GM12874 (cell line): ENCODE results near the gene INTS15.

Experiments
- TF ChIP-seq, protein P1 (sequence below): IDR thresholded peaks from 2 replicates; pipeline ENCODE4 v1.5.1; 2011; ENCODE audit warnings: low read depth, mild to moderate bottlenecking, control low read depth, low read length, moderate library complexity; ENCODE audit not compliant: insufficient read depth

INTS15 gene

DNA sequence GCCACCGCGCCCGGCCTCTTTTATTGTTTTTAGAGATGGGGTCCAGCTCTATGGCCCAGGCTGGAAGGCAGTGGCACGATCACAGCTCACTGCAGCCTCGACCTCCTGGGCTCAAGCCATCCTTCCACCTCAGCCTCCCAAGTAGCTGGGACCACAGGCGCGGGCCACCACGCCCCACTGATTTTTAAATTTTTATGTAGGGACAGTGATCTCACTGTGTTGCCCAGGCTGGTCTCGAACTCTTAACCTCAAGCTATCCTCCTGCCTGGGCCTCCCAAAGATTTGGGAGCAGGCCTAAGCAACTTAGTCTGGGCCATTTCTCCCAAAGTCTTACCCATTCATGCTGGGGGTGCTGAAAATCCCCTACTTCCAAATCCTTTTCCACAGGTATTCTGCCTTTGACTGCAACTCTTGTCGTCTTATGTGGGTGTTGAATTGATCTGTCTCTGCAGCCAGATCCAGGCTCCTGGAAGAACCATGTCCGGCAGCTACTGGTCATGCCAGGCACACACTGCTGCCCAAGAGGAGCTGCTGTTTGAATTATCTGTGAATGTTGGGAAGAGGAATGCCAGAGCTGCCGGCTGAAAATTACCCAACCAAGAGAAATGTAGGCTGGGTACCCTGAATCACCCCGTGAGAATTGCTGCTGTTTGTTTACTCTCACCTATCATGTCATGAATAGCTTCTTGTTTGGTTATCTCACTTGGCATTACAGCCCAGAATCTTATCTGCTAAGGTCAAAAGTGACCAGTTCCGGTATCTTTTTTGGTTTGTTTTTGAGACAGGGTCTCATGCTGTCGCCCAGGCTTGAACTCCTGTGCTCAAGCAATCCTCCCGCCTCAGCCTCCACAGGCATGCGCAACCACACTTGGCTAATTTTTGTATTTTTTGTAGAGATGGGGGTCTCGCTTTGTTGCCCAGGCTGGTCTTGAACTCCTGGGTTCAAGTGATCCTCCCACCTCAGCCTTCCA lies 11.4 kb upstream of the INTS15 start:
- TF ChIP-seq, protein P1, sequence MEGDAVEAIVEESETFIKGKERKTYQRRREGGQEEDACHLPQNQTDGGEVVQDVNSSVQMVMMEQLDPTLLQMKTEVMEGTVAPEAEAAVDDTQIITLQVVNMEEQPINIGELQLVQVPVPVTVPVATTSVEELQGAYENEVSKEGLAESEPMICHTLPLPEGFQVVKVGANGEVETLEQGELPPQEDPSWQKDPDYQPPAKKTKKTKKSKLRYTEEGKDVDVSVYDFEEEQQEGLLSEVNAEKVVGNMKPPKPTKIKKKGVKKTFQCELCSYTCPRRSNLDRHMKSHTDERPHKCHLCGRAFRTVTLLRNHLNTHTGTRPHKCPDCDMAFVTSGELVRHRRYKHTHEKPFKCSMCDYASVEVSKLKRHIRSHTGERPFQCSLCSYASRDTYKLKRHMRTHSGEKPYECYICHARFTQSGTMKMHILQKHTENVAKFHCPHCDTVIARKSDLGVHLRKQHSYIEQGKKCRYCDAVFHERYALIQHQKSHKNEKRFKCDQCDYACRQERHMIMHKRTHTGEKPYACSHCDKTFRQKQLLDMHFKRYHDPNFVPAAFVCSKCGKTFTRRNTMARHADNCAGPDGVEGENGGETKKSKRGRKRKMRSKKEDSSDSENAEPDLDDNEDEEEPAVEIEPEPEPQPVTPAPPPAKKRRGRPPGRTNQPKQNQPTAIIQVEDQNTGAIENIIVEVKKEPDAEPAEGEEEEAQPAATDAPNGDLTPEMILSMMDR: no peak

DNA sequence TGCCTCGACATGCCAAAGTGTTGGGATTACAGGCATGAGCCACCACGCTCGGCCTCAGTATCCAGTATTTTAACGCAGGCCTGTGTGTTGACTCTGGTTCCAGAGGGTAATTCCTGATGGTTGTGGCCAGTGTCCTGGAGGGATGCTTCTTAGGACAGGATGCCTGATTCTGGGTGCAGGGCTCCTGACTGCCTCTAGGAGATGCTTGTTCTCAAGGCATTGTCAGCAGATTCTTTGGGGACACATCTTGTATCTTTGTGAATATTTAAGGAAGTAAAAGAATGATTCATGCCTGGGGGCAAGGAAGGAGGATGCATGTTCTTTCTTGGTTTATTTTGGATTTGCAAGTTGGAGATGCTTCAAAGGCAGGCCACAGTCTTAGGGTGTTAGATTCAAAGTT lies 10.4 kb upstream of the INTS15 start:
- TF ChIP-seq, protein P1: no peak

DNA sequence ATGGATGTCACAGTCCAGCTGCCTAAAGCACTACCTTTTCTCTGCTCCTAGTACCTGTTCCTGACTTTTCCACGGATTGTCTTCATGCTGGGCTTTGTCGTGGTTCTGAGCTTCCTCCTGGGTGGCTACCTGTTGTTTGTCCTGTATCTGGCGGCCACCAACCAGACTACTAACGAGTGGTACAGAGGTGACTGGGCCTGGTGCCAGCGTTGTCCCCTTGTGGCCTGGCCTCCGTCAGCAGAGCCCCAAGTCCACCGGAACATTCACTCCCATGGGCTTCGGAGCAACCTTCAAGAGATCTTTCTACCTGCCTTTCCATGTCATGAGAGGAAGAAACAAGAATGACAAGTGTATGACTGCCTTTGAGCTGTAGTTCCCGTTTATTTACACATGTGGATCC lies 1.3 kb upstream of the INTS15 start:
- TF ChIP-seq, protein P1: no peak

DNA sequence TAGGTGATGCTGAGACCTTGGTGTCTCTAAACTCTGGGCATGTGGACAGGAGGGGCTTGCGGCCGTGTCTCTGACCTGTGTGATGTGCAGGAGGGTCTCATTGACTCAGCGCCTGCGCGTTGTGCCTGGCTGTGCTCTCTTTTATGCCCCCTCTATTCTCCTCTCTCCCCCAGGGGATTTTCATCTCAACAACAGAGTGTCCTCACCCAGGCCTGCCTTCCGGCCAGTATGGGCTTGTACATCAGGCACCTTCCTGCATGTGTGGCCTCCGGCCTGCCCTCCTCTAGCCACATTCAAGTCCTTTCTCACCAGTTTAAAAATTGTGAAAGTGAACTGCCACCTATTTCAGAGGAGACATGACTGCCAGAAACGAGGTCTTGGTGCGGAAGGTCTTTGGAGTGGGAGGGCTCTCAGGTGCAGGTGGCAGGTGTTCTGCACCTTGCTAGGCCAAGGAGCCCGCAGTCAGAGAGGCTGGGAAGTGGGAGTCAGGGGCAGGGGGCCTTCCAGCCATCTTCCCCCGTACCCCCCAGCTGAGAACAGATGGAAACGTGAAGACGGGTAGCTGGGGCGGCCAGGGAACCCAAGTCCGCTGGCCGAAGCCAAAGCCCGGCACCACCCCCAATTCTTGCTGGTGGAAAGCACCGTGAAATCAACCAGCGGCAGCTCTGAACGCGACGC lies 531 bp upstream of the INTS15 start:
- TF ChIP-seq, protein P1: no peak

DNA sequence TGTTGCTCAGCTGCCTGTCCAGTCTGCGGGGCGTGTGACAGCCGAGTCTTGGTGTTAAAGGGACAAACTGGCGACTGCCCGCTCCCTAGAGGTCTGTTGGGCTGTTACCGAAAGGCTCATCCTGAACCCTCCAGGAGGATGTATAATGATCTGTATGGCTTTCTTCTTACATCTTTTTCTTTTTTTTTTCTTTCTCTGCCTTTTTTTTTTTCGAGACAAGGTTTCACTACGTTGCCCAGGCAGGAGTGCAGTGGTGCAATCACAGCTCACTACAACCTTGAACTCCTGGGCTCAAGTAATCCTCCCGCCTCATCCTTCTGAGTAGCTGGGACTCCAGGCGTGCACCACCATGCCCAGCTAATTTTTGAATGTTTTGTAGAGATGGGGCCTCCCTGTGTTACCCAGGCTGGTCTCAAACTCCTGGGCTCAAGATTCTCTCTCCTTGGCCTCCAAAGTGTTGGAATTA lies 857 bp downstream of the INTS15 start:
- TF ChIP-seq, protein P1: no peak

DNA sequence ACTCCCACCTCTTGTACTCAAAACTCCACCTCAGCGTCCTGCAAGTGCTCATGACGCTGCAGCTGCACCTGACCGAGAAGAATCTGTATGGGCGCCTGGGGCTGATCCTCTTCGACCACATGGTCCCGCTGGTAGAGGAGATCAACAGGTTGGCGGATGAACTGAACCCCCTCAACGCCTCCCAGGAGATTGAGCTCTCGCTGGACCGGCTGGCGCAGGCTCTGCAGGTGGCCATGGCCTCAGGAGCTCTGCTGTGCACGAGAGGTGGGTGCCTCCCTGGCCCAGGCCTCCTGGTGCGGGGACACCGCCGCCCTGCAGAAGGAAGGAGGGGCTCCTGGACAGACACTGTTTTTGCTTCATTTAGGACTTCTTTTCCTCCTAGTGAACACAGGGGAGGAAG lies 10.3 kb downstream of the INTS15 start:
- TF ChIP-seq, protein P1: no peak

DNA sequence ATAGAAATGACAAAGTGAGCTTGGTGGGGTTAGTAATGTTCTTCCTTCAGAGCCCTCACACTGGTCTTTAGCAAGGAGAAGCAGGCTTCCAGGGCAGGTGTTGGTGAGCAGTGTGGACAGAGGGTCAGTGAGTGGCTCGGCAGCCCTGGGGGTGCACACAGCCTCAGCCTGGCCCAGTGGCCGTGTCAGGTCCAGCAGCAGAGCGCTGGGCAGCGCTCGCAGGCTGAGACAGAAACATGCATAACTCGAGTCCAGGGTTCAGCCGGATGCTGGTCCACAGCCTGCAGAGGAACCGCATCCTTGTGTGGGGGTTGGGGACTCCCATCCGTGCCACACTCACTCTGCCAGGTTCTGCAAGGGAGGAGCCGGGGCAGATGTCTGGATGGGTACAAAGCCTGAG lies 14.6 kb downstream of the INTS15 start:
- TF ChIP-seq, protein P1: no peak
